Stimulated activated CD8-positive, alpha-beta memory T cell treated with anti-CD3 and anti-CD28 coated beads, Interleukin-12 subunit alpha, Interleukin-12 subunit beta, amount 100 ng/mL, for 1 hour (primary cell): Measurements from ENCODE around the gene SLC47A1.
"Not testable (repeated sequence)": the region's sequence is repeated elsewhere in the genome, so short reads cannot be mapped to it uniquely, and the experiment has no call there.

Experiments
- DNase-seq: peaks from one replicate; pipeline ENCODE4 v3.0.0-alpha.2; 2020; ENCODE audit warnings: low read depth

Gene SLC47A1

GRCh38 chr17:19558946-19559345 lies 25.3 kb downstream of the SLC47A1 start:
- DNase-seq = no peak

GRCh38 chr17:19561697-19562318 lies 28.2 kb downstream of the SLC47A1 start:
- DNase-seq = no peak

GRCh38 chr17:19565817-19566575 lies 32.3 kb downstream of the SLC47A1 start:
- no peak for DNase-seq

DNA sequence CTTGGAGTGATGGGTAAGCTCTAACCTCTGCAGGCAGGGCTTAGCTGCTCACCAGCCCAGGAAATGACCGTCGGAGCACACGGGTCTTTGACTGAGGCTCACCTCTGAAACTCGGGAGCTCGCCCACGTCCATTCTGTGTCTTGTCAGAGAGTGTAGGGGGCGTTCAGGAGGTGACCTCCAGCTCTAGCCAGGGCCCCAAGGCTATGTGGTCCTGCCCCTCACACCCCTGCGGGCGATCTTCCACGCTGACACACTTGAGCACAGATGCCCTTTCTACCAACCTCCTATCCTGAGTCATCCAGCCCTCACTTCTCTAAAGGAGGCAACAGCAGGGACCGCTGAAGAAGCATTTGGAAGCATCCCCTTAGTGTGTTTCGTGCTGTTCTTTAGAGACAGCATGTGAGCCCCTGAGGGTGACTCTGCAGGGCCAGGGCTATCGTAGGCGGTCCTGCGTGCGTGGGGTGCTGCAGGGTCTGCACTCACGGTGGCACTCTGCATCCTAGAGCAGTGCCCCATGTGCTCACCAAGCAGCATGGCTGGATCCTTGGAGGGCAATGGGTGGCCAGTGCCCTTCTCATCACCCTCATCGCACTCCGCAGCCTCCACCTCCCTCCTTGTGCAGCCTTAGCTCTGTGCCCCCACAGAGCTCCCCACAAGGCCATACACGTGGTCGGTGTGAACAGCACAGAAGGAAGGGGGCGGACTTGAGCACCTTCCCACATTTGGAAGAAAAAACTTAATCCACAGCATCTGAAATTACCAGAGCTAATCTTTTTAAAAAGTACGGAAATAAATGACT lies 33.8 kb downstream of the SLC47A1 start:
- DNase-seq = no peak

GRCh38 chr17:19568016-19568350 lies 34.3 kb downstream of the SLC47A1 start:
- DNase-seq = no peak

DNA sequence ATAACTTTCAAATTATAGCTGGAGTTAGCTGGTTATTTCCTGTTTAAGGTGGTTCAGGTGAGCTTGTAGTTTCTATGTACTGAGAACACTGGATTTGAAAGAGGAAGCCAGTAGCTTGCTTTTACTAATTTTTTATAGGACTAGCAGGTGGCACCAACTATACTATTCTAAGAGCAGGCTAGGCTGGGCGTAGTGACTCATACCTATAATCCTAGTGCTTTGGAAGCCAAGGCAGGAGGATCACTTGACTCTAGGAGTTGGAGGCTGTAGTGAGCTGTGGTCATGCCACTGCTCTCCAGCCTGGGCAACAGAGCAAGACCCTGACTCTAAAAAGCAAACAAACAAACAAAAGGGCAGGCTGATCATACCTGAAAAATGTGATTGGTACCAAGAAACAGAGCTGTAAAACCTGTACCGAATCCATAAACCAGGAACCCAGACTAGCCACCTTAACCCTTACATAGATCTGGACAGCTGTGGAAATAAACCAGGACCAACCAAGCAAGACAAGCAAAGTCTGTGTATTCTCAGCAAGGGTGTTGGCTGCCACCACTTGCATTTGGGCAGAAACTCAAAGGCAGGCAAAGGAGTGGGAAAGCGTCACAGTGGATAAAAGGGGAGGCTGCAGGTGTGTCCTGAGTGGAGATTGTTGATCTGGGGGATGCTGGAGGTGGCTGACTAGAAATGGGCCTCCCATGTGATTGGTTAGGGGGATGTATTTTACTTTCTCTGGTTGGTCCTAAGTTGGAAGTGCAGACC lies 36.3 kb downstream of the SLC47A1 start:
- DNase-seq = no peak

DNA sequence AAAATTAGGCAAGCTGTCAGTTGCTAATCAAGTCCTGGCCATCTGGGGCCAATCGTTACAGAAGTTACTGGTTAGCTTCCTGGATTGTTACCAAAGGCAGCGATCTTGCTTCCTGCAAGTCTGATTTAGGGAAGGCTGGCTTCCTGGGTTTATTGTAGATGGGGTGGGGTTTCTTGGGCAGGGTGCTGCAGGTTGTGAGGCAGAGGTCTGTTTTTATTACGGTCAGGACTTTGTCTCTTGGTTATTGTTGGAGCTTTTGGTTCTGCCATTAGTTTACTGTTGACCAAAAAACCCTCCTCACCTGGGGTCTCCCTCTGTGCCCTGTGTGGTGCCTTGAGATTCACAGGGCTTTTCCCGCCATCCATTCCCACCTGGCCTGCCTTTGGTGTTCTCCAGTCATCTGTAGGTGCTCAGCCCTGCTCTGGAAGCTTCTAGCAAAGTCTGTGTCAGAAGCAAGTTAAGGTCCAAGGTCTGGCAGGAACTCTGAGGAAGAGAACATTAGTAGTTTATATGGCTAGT lies 36.9 kb downstream of the SLC47A1 start:
- DNase-seq = no peak

DNA sequence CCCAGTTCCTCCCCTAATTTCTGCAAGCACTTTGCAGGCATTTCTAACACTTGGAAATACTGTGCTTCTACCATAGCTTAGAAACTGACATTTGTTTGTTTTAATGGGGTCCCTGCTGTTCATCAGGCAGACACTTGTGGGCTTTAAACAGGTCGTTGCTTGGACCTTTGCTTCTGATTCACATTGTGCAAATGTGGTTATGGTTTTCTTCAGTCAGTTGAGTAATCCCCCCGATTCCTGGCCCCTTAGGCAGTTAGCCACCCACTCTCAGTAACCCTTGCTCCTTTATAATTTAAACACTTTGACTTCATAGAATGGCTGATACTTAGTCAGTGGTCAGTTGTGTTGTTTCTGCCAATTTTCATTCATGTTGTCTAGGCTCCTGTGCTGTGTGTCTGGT lies 39.4 kb downstream of the SLC47A1 start:
- DNase-seq = no peak

- DNase-seq = no peak
Measured at GRCh38 chr17:19574956-19575355, 41.3 kb downstream of the SLC47A1 start.

- no peak for DNase-seq
Measured at GRCh38 chr17:19578545-19578944, 44.9 kb downstream of the SLC47A1 start.

DNA sequence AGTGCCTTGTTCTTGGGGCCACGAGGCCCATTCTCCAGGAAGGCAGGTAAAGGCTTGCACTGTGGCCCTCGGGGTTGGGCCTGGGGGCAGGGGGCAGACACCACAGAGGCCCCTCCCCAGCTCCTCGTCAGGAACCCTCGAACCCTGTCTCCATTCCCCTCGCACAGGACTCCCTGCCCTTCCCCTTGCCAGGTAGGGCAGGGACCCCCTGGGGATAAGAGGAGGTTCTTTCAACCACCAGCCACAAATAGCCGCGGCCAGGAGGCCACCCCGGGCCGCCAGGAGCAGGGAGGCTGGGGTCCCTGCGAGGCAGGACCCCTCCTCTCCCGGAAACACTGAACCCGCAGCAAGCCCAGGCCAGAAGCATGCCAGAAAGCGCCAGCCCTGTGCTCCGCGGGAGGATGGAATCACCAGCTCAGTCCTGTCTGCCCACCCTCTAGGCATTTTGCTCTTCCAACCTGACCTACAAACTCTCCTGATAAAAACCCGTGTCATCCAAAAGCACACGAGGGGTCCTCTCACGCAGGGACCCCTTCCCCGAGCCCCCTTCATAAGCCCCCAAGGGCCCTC lies 45.6 kb downstream of the SLC47A1 start:
- DNase-seq = no peak

- no peak for DNase-seq
Measured at GRCh38 chr17:19579867-19580565, 46.4 kb downstream of the SLC47A1 start.

- not testable (repeated sequence) for DNase-seq
Measured at GRCh38 chr17:19580566-19580920, 46.9 kb downstream of the SLC47A1 start.

DNA sequence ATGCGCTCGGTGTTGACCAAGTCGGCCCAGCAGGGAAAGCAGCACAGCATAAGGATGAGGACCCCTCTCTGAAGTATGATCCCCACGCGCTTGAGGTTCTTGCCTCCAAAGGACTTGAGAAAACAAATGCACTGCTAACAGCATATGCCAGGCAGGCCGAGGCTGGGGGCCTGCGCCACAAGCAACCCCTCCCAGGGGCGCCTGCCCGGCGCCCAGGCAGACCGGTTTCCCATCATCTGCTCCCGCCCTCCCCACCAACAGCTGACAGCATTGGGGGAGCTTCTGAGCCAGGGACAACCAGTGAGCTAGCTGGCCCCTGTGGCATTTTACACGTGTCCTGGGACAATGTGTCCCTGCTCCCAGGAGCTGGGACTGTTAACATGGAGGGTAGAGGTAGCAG lies 48.5 kb downstream of the SLC47A1 start:
- not testable (repeated sequence) for DNase-seq

DNA sequence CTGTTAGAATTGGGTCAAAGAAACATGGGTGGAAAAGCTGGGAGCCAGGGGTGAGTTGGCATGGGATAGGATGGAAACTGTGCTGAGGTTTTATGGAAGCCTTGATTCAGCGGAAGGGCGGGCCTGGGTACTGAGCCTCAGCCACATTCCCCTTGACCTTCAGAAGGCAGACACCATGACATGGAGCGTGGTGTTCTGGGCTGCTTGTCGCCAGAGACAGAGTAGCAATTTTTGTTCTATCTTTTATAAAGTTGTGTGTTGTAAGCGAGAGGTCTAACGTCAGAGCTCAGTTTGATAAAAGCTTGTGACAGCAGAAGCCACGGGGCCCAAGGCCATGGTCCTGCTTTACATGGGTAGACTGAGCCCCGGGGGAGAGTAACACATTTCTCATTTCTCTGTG lies 50.2 kb downstream of the SLC47A1 start:
- no peak for DNase-seq

GRCh38 chr17:19590451-19590850 lies 56.8 kb downstream of the SLC47A1 start:
- DNase-seq = no peak

DNA sequence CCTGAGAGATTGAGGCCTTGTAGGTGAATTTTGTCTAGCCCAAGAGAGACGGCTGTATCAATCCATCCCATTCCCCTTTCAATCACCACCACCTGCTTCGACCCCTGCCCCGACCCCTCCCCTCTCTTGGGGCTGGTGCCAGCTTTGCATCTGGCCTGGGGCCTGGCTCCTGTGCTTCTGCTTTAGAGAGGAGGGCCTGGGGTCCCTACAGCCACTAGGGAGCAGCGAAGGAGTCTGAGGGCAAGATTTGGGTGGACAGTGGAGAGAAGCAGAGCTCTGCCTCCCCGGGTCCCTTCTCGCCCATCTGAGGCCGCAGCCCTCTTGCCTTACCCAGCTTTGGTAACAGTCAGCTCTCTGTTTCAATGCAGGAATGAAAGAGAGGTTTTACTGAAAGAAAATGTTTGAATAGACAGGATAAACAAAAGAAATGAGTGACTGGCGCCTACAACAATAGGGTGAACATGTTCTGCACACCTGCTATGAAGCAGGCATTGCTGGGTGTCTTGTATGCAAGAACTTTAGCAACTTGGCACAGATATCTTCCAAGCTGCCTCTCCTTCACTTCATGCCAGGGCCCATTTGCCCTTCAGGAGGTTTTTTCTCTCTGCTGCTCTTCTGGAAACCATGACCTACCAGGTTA lies 57.4 kb downstream of the SLC47A1 start:
- DNase-seq = no peak

DNA sequence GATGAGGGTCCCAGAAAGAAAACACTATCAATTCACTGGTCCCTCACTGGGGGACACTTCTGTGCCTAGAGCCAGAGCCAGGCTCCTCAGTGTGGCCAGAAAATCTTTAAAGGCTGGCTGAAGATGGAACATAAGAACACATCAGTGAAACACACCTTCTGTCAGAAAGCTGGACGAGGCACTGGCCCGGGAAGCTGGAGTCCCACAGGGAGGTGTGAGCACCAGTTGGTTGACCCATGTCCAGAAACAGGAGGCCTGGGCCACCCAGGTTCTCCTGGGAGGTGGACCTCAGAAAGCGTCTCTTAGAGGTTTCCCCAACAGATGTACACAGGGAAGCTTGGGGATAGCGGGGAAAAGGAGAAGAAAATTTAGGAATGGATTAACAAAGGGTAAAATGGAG lies 58.7 kb downstream of the SLC47A1 start:
- DNase-seq = no peak

DNA sequence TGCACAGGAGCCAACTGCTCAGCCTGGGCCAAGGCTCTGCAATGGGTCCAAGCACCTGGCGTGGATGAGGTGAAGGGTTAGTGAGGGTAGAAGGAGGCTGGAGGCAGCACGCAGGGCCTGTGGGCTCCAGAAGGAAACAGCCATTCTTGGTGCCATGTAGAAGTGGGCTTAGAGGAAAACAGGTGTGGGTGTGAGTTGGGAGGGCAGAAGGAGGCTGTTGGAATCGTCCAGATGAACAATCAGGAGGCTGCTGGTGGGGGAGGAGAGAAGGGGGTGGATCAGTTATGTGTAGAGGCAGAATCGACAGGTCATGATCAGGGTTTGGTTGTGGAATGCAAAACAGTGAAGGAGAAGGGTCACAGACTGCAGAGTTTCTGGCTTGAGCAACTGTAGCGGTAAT lies 63.2 kb downstream of the SLC47A1 start:
- no peak for DNase-seq

DNA sequence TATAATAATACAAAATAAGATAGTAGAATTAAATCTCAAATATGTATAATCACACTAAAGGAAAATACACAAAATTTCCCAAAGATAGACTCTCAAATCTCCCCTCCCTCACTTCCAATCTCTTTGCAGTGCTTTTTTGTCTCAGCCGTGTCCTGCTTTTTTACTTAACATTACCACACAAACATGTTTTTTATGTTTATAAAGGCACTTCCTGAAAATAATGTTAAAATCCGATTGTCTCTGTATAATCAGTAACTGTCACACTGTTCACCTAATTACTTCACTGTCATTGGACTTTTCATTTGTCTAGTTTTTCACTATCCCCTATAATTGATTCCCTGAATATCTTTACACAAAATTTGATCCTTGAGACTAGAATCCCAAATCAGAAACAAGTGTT lies 76.7 kb downstream of the SLC47A1 start:
- no peak for DNase-seq

DNA sequence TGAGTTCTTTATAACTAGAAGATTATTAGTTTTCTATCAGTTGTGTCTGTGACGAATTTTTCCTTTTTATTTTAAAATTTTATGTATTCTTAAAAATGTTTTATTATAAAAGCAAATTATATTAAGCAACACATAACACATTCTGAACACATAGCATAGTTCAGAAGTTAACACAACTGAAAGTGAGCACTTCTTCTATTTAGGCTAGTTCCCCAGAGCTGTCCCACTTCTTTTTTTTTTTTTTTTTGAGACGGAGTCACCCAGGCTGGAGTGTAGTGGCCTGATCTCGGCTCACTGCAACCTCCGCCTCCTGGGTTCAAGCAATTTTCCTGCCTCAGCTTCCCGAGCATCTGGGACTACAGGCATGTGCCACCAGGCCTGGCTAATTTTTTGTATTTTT lies 77.2 kb downstream of the SLC47A1 start:
- no peak for DNase-seq
